Measurements from ENCODE around the gene NFAM1.

DNA sequence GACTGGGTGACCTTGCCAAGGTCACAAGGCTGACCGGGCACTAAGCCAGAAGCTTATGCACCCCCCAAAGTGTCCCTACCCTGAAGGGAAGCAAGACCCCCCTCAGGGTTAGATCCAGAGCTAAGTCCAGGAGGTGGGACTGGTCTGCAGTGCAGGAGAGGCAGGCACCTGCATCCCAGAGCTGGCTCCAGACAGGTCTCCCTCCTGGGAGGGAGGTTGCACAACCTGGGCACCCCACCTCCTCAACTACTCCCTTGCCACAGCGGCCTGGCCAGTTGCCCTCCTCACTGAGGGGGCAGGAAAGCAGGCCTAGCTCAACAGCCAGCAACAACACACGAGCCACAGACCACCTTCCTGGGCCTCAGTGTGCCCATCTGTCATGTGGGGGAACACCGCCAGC, 86.7 kb downstream of the NFAM1 start:
- TF ChIP-seq POLR2AphosphoS5 (IDR thresholded peaks at IDR 0.05; ENCODE audit: low read depth, low read length) (no peak), TAF1 (IDR thresholded peaks at IDR 0.05; ENCODE audit: low read depth, low read length) (no peak), POLR2A (IDR thresholded peaks at IDR 0.05; ENCODE audit: low read depth, low read length) (no peak)
